AG20443 (cell line): ENCODE results near the gene KCP.
"Not testable (repeated sequence)": the region's sequence is repeated elsewhere in the genome, so short reads cannot be mapped to it uniquely, and the experiment has no call there.

Experiments used
- DNase-seq: peaks from one replicate; pipeline ENCODE4 v3.0.0; 2012; ENCODE audit warnings: low spot score, mixed read lengths

KCP gene

GRCh38 chr7:128921866-128922440, 11.4 kb upstream of the KCP start:
- DNase-seq = no peak

GRCh38 chr7:128920913-128921582, 10.5 kb upstream of the KCP start:
- no peak for DNase-seq

- DNase-seq = no peak
Measured at GRCh38 chr7:128919881-128920799, 9.6 kb upstream of the KCP start.

GRCh38 chr7:128919241-128919640, 8.7 kb upstream of the KCP start:
- no peak for DNase-seq

GRCh38 chr7:128918016-128918665, 7.6 kb upstream of the KCP start:
- DNase-seq = no peak

GRCh38 chr7:128917122-128917521, 6.6 kb upstream of the KCP start:
- no peak for DNase-seq

- no peak for DNase-seq
Measured at GRCh38 chr7:128916643-128916915, 6.1 kb upstream of the KCP start.

- DNase-seq = no peak
Measured at GRCh38 chr7:128915841-128916642, 5.5 kb upstream of the KCP start.

- DNase-seq = no peak
Measured at GRCh38 chr7:128915271-128915819, 4.8 kb upstream of the KCP start.

GRCh38 chr7:128914566-128915151, 4.2 kb upstream of the KCP start:
- no peak for DNase-seq

- DNase-seq = no peak
Measured at GRCh38 chr7:128913870-128914565, 3.5 kb upstream of the KCP start.

GRCh38 chr7:128912709-128913495, 2.4 kb upstream of the KCP start:
- DNase-seq = not testable (repeated sequence)

GRCh38 chr7:128912281-128912680, 1.8 kb upstream of the KCP start:
- DNase-seq = no peak

- DNase-seq = no peak
Measured at GRCh38 chr7:128911423-128912031, 1.0 kb upstream of the KCP start.

GRCh38 chr7:128909625-128910568, 612 bp downstream of the KCP start:
- peak; percentile 50 for DNase-seq

- DNase-seq = no peak
Measured at GRCh38 chr7:128908750-128909624, 1.5 kb downstream of the KCP start.
